NCI-H748 treated with DMSO at 0.1 percent for 48 hours (cell line): ENCODE data around the gene P2RY14.

Source experiments
- DNase-seq: peaks from one replicate; lab custom pipeline; 2025; lab: John Stamatoyannopoulos, UW

The P2RY14 gene

GRCh38 chr3:151278230-151278629 lies at the start of gene P2RY14:
TSS of gene P2RY14 (minus strand) at chr3:151278542. CDS start at chr3:151214316, 64,226 bp downstream.
- no peak for DNase-seq

- no peak for DNase-seq
Measured at GRCh38 chr3:151327571-151328198, 49.3 kb upstream of the P2RY14 start.

DNA sequence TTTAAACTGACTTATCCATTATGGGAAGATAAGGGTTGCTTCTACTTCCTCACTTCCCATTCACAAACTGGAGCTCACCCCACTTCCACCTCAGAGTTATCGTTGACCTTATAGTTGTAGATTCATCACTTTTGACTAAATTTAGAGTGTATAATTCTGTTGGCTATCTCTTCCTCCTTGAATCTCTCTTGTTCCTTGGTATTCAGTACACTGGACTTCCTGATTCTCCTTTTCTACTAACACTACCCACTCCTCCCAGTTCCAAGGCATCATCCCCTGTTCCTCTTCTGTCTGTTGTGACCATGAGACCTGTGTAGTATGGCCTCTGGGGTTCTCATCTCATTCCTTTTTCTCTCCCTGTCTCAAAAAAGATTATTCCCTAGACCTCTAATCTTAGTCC lies 44.2 kb upstream of the P2RY14 start:
- no peak for DNase-seq

DNA sequence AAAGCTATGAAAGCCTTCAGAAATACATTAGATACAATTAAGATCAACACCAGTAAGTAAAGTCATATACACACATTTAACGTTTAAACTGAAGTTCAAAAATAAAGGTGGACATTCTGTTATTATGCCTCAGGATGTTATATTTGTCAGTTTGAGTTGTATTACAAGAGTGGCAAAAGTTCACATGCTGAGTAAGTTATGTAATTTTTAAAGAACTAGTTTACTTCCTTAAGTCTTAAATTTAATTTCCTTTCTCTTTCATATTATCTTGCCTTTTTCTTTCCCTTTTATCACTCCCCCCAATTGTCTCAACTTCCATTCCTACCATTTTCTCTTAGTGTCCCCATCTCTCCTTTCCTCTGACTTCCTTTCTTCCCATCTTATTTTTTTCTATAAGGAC lies 43.2 kb upstream of the P2RY14 start:
- no peak for DNase-seq

DNA sequence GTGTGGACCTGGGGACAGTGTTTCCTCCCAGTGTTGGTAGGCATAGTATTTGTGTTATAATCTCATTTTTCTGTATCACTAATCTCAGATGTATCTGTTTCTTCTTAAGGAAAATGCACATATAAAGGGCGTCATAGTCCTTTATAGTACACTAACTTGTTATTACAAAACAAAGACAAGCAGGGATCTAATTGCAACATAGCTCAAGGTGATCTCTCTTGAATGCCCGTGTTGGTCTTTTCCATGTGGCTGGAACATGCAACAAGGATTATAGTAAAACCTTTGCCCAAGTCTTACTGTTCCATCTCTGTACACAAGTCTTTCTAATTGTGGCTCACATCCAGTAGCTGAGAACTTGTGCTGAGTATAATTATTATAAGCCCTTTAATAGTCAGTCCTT lies 41.8 kb upstream of the P2RY14 start:
- DNase-seq, result no peak

DNA sequence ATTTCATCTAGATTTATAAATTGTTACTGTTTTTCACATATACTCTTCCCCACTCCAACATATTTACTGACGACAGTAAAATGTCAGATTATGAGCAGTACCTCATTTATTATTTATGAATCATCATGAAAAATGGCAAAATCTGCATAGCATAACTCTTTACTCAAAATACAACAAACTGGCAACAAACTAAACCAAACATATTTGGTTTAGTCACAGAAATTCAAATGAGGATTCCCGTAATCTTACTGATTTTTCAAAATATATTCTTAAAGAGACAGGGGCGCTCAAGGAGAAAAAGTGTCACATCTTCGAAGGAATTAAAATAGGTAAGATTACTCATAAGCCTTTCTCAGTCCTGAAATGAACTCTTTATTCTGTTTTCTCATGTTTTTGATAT lies 41.3 kb upstream of the P2RY14 start:
- no peak for DNase-seq

GRCh38 chr3:151318991-151319390 lies 40.6 kb upstream of the P2RY14 start:
- no peak for DNase-seq

DNA sequence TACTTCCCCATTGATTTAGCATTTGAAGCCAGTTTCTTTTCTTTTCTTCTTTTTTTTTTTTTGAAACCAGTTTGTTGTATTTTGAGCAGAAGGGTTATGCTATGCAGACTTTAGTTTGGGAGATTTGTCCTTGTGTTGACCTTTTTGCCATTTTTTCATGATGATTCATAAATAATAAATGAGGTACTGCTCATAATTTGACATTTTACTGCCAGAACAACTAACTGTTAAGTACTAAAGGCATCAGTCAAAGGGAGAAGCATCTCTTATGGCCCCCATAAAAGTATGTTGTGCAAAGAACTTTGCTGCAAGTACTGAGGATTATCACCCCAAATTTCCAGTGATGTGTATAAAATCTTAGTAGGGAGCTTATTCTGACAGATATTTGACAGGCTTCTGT lies 40.0 kb upstream of the P2RY14 start:
- DNase-seq, result no peak

- DNase-seq, result no peak
Measured at GRCh38 chr3:151316267-151316991, 38.1 kb upstream of the P2RY14 start, which contains the start of gene GPR87. TSS of gene GPR87 (minus strand) at chr3:151316820. CDS start at chr3:151300100, 16,720 bp downstream.

GRCh38 chr3:151315846-151316245 lies 37.5 kb upstream of the P2RY14 start:
- DNase-seq, result no peak

GRCh38 chr3:151315136-151315535 lies 36.8 kb upstream of the P2RY14 start:
- DNase-seq, result no peak

DNA sequence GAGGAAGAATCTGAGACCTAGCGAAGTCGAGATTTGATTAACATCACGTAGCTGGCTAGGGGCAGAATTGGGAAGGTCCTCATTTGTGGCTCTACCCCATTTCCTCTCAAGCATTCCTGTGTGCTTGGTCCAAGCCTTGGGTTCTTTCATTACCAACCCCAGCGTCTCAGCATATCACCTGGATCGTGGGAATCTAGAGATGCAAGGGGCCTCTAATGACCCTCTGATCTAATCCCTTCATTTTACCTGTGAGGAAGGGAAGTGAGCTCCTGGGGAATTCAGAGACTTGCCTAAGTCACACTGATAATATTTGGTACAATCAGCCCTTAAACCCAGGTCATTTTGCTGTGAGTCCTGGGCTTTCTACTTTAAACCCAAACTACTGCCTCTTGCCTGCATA lies 36.3 kb upstream of the P2RY14 start:
- no peak for DNase-seq

DNA sequence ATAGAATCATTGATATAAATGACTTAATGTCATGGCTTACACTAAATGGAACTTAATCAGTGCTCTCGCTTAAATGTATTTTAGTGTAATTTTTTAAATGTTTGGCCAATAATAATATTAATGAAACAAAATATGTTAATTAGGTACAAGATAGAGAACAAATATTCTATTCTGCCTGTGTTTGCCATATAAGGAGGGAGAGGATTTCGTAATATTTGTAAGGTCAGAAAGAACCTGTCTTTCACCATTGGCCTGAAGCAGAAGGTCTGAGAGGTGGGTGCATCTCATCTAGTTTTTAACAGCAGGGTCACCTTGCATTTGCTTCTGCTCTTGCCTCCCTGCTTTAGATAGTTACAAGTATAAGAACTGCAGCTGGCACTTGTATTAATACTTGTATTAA lies 35.8 kb upstream of the P2RY14 start:
- no peak for DNase-seq

DNA sequence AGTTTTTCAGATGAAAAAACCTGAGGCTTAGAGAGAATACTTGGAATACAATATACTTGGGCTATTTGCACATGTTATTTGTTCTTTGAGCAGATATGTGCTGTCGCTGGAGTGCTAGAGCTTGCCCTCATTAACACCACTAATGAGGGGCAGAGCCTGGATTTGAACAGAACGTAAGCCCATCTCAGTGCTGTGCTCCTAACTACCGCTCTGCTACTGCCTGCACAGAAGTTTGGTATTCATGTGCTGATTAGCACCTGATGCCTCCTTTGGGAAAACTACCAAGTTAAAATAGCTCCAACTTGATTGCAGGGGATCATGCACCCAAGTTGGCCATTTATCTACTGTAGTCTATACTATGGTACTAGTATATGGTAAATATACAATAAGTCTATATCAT lies 34.6 kb upstream of the P2RY14 start:
- no peak for DNase-seq

DNA sequence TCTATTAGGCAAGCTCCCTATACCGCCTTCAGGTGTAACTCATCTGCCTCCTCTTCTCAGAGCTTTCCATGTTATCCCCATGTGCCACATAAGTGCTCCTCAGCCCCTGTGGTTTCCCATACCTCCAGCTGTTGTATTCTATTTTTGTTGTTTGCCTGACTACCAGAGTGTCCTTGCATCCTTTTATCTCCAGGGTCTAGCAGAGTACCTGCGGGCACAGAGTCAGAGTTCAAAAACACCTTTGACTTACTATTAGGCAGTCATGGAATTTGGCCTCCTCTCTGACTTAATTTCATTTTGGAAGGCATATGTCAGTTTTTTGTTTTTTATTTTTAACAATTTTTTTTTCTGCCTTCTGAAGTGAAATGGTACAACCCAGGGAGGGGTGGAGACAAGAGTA lies 31.2 kb upstream of the P2RY14 start:
- DNase-seq, result no peak

DNA sequence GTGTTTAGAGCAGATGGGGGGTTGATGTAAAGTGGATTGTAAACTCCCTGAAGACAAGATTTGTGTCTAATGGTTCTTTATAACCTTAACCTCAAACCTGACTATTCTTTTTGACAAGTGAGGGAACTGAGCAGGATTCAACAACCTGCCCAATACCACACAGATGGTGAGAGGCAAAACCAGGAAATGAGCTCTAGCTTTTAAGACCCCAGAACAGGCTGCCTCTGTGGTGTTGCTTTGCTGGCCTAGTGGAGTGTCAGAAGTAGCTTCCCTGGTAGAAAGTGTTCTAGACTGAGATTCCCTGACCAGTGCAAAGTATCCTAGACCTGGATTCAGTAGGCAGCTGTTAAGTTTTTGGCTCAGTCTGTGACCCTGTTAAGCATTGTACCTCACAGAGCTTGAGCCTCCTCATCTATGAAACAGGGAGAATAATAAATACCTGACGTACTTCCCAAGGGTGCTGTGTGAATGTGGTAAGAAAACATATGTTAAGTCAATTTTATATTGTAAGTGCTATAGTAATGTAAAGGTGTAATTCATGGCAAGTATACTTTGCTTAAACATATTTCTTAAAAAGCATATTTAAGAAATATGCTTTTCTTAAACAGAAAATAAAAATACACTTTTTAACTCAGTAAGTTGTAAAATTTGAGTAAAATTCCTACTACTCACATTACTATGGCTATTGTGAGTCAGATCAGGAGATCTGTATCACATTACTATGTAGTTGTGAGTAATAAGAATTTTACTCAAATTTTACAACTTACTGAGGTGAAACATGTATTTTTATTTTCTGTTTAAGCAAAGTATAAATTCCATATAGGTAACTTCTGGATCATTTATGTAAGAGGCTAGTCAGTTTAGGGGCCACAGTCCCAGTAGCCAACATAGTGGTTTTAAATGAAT lies 29.5 kb upstream of the P2RY14 start:
- no peak for DNase-seq

DNA sequence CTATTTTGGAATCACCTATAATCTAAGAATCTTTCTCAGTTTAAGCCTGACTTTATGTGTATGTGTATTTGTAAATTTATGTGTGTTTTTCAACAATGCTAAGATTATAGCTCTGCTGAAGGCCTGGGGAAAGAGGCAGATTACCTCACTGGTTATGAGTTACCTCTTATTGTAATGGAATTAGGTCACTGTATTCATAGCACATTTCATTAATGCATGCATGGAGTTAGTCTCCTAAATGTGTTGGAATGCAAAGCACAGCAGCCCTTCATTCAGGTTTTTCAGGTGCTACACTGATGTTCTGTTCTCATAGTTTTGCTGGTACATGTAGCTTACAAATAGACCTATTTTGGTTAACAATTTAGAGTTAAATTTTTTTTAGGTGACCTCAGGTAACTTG lies 28.8 kb upstream of the P2RY14 start:
- no peak for DNase-seq

DNA sequence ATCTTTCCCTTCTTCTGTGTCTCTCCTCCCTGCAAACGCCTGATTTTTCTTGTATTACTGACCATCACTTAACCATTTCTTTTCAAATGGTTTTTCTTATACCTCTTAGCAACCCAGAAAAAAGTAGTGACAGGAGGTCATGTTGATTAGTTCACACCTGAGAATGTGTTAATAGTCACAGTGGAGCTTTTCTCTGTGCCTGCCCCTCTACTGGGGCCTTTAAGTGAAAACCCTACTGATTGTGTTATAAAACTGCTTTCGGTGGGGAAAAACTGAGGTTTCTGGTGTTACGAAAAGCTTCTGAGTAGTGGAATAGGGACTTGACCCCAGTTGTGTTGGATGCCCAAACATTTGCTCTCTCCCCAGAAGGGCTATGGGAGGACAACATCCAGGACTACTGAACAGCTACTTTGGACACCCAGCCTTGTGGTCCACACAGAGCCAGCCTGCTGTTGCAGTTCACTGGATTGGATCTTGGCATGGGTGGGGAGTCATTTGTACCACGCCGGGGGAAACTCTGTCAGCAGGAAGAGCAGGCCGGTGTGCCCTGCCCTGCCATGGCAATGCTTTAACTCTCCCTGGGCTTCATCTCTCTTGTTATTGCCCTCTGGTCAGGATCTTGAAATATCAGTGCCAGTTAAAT lies 27.9 kb upstream of the P2RY14 start:
- DNase-seq, result no peak

DNA sequence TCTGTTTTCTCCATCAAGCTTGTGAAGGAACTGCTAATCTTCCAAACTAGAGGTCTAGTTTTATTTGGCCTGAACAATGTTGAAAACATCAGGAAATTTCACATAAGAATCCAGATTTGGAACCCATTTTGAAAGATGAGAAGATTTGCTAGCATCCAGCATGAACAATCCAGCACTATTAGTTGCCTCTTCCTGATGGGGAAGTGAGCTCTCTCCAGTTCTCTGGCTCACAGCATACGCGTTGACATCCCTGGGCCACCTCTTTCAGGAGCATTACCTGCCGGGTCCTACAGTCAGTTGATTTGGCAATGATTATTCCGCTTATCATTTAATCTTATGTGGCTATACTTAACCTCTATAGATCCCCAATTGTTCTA lies 27.4 kb upstream of the P2RY14 start:
- no peak for DNase-seq

DNA sequence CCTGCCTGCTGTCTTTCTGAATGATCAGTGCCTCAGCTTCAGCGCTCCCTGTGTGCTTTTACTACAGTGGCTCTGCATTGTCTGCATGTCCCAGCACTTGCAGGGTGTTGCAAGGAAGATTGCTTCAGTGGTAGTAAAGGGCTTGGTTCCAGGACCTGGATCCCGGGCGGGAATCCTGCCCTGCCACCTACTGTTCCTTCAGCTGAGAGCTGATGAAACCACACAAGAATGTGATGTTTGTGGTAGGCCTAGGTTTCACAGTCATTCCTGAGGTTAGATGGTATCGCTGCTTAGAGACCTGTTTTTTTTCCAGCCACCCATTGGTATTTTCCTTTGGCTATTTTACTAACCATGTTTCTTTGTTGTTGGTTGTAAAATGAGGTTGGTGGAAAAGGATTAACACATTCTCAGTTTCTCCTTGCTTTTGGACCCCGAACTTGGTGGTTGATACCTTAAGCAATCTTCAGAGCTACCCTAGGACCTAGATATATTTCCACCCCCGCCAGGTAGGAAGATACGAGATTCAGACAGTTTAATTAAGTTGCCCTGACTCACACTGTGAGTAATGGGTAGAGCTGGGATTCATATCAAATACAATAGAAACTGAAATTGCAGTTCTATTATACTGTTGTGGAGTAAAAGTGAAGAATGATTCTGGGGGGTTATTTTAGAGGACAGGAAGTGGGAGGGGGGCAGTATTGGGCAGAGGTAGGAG lies 26.9 kb upstream of the P2RY14 start:
- DNase-seq, result no peak

DNA sequence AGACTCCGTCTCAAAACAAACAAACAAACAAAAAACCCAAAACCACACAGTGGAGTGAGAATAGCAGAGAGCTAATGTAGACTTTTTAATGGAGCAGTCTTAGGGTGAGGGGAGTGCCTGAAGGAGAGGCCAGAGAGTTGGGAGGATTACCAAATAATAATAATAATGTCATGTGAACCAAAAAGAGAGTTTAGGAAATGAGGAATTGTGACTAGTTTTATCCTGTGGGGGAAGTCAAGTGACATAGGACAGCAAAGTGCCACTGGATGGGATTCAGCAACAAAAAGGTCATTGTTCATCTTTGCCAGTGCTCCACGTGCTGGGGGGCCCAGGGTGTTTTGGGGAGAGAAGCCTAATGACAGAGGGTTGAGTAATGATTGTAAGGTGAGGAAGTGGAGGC lies 25.4 kb upstream of the P2RY14 start:
- no peak for DNase-seq

DNA sequence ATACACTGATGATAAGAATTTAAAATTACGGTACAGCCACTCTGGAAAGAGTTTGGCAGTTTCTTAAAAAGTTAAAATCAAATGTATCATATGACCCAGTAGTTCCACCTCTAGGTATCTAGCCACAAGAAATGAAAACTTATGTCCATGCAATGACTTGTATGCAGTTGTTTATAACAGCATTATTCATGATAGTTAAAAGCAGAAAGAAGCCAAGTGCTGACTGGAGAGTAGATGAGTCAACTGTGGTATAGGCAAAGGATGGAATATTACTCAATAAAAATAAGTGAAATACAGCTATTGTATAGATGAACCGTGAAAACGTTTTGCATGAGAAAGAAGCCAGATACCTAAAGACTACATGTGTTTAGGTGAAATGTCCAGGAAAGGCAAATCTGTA lies 23.4 kb upstream of the P2RY14 start:
- no peak for DNase-seq
